ENCODE results near the gene KCNJ18.
"Not testable (repeated sequence)": the region's sequence is repeated elsewhere in the genome, so short reads cannot be mapped to it uniquely, and the experiment has no call there.

GRCh38 chr17:21685061-21685795 is 7.1 kb upstream of the KCNJ18 start:
- not testable (repeated sequence) for TF ChIP-seq CTCF (conservative IDR thresholded peaks at IDR 0.05 in 1 of 2, IDR thresholded peaks at IDR 0.05 in 1 of 2; ENCODE audit: low read depth in 1 of 2, low read length in 2 of 2); EZH2 (IDR thresholded peaks at IDR 0.05; ENCODE audit: low read length, missing control alignments)
